Peyer's patch (tissue), 4 donors: ENCODE results near the gene VPS8. TPM values are rescaled to one million over a fixed set of nuclear protein-coding genes. Genes with fewer than 3 reads are reported as not detected.

Experiments used
- DNase-seq, 3 donors: peaks; one replicate each; pipeline ENCODE4 v3.0.0-alpha.2; 2017 to 2019
- H3K27ac ChIP-seq, 4 donors: fragments of 200-600 bp; sonication (generic); one replicate each; pipeline ENCODE4 v1.5.1; 2016 to 2019
- H3K27me3 ChIP-seq, 2 donors: fragments of 200-600 bp; sonication (generic); one replicate each; pipeline ENCODE4 v1.5.1; 2019
- H3K36me3 ChIP-seq, 3 donors: fragments of 200-600 bp; sonication (generic); one replicate each; pipeline ENCODE4 v1.5.1; 2016 to 2019
- H3K4me1 ChIP-seq, 4 donors: fragments of 200-600 bp; sonication (generic); one replicate each; pipeline ENCODE4 v1.5.1; 2016 to 2019
- H3K4me3 ChIP-seq, 4 donors: fragments of 200-600 bp; sonication (generic); 1 replicate in 3 of 4; 2 replicates in 1 of 4; pipeline ENCODE4 v1.5.1; 2016 to 2019; ENCODE audit warnings: mild to moderate bottlenecking in 1 of 4
- H3K9me3 ChIP-seq, 4 donors: fragments of 200-600 bp; sonication (generic); one replicate each; pipeline ENCODE4 v1.5.1; 2016 to 2019; ENCODE audit warnings: mild to moderate bottlenecking in 1 of 4
- POLR2A ChIP-seq, 2 donors: fragments of 450-650 bp; IDR thresholded peaks; one replicate each; pipeline ENCODE4 v1.5.1; 2017; ENCODE audit warnings: antibody characterized with exemption in 2 of 2, mild to moderate bottlenecking in 2 of 2, moderate library complexity in 2 of 2
- total RNA-seq, 4 donors: library from RNA; depleted of rRNA; stranded (reverse); fragments of >200 nt; gene quantifications; one replicate each; pipeline ENCODE4 v1.1.0, GENCODE V29; 2016
- TF ChIP-seq, protein P1 (sequence below), 6 experiments: fragments of 450-650 bp in 4 of 6; fragments of 200-600 bp in 2 of 6; sonication (generic) in 1 of 6; IDR thresholded peaks; one replicate each; pipeline ENCODE4 v1.5.1; 2017 to 2019; ENCODE audit warnings: antibody characterized with exemption in 6 of 6, mild to moderate bottlenecking in 3 of 6, moderate library complexity in 1 of 6

Gene VPS8
- total RNA-seq, 4 donors from 2014 or later, result 49.7 to 109 (median 74.3) TPM

DNA sequence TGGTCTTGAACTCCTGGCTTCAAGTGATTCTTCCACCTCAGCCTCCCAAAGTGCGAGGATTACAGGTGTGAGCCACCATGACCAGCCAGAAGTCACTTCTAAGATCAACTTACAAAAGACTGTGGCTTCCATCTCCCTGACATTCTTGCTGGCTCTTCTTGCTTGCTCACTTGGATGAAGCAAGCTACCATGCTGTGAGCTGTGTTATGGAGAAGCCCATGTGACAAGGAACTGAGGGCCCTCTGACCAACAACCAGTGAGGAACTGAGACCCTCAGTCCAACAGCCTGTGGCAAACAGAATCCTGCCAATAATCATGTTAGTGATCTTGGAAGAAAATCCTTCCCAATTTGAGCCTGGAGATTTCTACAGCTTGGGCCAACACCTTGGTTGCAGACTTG is 7.2 kb upstream of the VPS8 start:
- DNase-seq, result no peak
- TF ChIP-seq, protein P1, sequence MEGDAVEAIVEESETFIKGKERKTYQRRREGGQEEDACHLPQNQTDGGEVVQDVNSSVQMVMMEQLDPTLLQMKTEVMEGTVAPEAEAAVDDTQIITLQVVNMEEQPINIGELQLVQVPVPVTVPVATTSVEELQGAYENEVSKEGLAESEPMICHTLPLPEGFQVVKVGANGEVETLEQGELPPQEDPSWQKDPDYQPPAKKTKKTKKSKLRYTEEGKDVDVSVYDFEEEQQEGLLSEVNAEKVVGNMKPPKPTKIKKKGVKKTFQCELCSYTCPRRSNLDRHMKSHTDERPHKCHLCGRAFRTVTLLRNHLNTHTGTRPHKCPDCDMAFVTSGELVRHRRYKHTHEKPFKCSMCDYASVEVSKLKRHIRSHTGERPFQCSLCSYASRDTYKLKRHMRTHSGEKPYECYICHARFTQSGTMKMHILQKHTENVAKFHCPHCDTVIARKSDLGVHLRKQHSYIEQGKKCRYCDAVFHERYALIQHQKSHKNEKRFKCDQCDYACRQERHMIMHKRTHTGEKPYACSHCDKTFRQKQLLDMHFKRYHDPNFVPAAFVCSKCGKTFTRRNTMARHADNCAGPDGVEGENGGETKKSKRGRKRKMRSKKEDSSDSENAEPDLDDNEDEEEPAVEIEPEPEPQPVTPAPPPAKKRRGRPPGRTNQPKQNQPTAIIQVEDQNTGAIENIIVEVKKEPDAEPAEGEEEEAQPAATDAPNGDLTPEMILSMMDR (IDR thresholded peaks at IDR 0.05), result no peak
- no peak for TF ChIP-seq POLR2A (IDR thresholded peaks at IDR 0.05)
- no peak overlapping the region for H3K4me3 ChIP-seq
- no peaks in the 10 kb centered on the region for H3K36me3 ChIP-seq
- peak overlapping the region in 2 of 4 donors; percentile 13 to 26 for H3K27ac ChIP-seq
- H3K9me3 ChIP-seq, result no peaks in the 10 kb centered on the region
- H3K27me3 ChIP-seq, result no peaks in the 10 kb centered on the region
- H3K4me1 ChIP-seq, result peaks cover 0 to 29% (median 0%) of the 10 kb centered on the region in 4 donors

DNA sequence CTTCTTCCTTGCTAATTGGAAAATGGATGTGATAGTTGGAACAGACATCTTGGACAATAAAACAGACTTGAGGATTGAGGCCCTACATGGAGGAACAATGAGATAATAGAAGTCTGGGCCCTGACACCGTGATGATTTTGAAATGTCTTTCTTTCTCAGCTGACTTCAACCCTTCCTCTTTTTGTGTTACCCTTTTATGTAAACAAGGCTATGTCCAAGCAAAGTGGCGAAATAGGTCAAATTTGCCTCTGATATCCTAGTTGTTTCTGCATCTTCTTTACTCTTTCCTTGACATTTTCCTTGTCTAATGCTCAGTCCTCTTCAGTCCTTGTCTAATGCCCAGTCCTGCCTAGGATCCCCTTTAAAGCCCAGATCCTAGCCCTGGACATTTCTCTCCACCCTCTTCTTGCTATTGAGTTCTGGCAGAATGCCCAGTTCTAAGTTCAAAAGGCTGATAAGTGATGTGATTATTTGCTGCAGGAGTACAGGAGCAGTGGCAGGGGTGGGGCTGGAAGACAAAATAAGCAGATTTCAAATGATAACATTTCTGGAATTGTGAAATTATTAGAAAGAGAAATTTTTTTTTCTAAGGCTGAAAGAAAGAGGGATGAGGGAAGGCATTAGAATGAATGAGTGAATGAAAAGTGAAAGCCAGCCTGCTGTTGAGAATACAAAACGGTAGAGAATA is 6.5 kb upstream of the VPS8 start:
- peak overlapping the region in 2 of 4 donors; percentile 13 to 30 for H3K27ac ChIP-seq
- H3K27me3 ChIP-seq, result no peaks in the 10 kb centered on the region
- peaks cover 0 to 29% (median 0%) of the 10 kb centered on the region in 4 donors for H3K4me1 ChIP-seq
- TF ChIP-seq POLR2A (IDR thresholded peaks at IDR 0.05), result no peak
- TF ChIP-seq, protein P1 (IDR thresholded peaks at IDR 0.05), result no peak
- no peak for DNase-seq
- no peaks in the 10 kb centered on the region for H3K36me3 ChIP-seq
- H3K4me3 ChIP-seq, result no peak overlapping the region
- no peaks in the 10 kb centered on the region for H3K9me3 ChIP-seq

DNA sequence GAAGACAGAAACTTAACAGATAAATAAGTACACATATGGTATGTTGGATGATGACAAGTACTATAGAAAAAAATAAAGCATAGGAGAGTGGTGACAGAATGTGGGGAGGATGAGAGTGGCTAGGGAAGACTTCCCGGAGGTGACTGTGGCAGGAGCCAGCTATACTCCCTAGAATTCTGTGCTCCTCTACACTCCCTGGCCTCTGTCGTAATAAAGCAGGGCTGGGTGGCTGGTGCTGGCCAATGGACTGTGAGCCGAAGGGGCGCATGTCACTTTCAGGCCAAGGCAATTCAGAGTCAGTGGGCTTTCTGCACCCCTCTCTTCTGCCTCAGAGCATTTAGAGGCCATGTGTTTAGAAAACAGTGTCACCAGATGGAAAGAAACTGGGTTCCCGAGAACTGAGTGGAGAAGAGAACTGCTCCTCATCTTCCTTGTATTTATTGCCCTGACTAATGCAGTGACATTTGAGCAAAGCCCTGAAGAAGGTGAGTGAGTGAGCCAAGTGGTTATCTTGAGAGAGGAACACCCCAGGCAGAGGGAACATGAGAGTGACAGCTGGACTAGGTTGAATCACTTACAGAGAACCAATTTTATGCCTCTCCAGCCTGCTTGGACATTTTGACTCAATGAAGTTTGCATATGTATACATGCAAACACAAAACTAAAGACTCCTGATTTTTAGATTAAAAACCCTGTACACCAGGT is 5.2 kb upstream of the VPS8 start:
- H3K4me3 ChIP-seq, result no peak overlapping the region
- TF ChIP-seq POLR2A (IDR thresholded peaks at IDR 0.05), result no peak
- TF ChIP-seq, protein P1 (IDR thresholded peaks at IDR 0.05), result no peak
- peak overlapping the region in 2 of 4 donors; percentile 16 to 31 for H3K27ac ChIP-seq
- no peaks in the 10 kb centered on the region for H3K9me3 ChIP-seq
- no peaks in the 10 kb centered on the region for H3K36me3 ChIP-seq
- H3K27me3 ChIP-seq, result no peaks in the 10 kb centered on the region
- peak in 1 of 3 donors; percentile 62 for DNase-seq
- H3K4me1 ChIP-seq, result peaks cover 0 to 29% (median 0%) of the 10 kb centered on the region in 4 donors

DNA sequence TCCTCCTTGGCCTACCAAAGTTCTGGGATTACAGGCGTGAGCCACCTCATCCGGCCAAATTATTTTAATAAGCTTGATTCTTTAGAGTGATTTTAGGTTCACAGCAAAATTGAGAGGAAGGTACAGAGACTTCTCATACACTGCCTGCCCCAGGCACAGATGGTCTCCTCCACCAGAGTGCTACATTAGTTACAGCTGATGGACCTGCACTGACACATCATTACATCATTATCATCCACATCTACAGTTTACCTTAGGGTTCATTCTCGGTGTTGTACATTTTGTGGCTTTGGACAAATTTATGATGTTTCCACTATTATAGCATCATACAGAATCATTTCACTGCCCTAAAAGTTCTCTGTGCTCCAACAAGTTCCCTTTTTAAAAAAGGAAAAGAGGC is 4.4 kb upstream of the VPS8 start:
- no peak overlapping the region for H3K27ac ChIP-seq
- no peak overlapping the region for H3K4me3 ChIP-seq
- no peak for DNase-seq
- H3K4me1 ChIP-seq, result peaks cover 0 to 29% (median 0%) of the 10 kb centered on the region in 4 donors
- H3K27me3 ChIP-seq, result no peaks in the 10 kb centered on the region
- H3K36me3 ChIP-seq, result no peaks in the 10 kb centered on the region
- H3K9me3 ChIP-seq, result no peaks in the 10 kb centered on the region
- TF ChIP-seq, protein P1 (IDR thresholded peaks at IDR 0.05), result no peak
- no peak for TF ChIP-seq POLR2A (IDR thresholded peaks at IDR 0.05)

DNA sequence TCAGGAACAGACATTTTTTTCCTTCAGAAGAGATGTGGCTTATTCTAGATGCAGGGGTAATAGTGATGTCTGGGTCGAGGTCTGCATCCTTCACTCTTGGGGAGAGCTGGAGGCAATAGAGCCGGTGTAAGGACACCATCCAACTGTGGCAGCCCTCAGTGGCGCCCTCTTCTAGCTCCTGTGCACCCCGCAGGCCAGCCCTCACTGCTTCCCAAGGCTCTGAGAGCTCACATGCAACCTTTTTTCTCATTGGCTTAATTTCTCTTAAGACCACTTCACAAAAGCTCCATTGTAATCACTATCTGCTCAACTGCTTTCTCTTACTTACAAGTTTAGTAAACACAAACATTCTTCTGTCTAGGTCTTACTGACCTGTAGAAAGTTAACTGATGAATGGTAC is 3.9 kb upstream of the VPS8 start:
- H3K9me3 ChIP-seq, result no peaks in the 10 kb centered on the region
- no peak for DNase-seq
- peaks cover 0 to 33% (median 3%) of the 10 kb centered on the region in 4 donors for H3K4me1 ChIP-seq

More for the DNA sequence above, 3.9 kb upstream of the VPS8 start:
- Histone ChIP-seq H3K36me3 (no peaks in the 10 kb centered on the region), H3K4me3 (no peak overlapping the region), H3K27me3 (no peaks in the 10 kb centered on the region), H3K27ac (no peak overlapping the region)
- TF ChIP-seq POLR2A (IDR thresholded peaks at IDR 0.05), result no peak
- TF ChIP-seq, protein P1 (IDR thresholded peaks at IDR 0.05), result peak in 1 of 6 experiments; percentile 15
